Upper lobe of left lung (tissue), 4 donors: ENCODE data around the gene C22orf15.

Experiments used
- CTCF ChIP-seq, 6 experiments: fragments of 450-650 bp in 4 of 6; fragments of 200-600 bp in 2 of 6; sonication (generic) in 2 of 6; IDR thresholded peaks; one replicate each; pipeline ENCODE4 v1.5.1; 2016 to 2019; ENCODE audit warnings: antibody characterized with exemption in 6 of 6
- EP300 ChIP-seq, 4 donors: sonication (generic); formaldehyde crosslinking; IDR thresholded peaks; one replicate each; pipeline ENCODE4 v1.5.1; 2017; ENCODE audit warnings: antibody characterized with exemption in 4 of 4, control low read depth in 2 of 4
- POLR2A ChIP-seq, 4 donors: fragments of 450-650 bp; IDR thresholded peaks; one replicate each; pipeline ENCODE4 v1.5.1; 2016 to 2017; ENCODE audit warnings: antibody characterized with exemption in 4 of 4, mild to moderate bottlenecking in 2 of 4

GRCh38 chr22:23789638-23790037, 26.8 kb downstream of the C22orf15 start:
- TF ChIP-seq POLR2A (IDR thresholded peaks at IDR 0.05): no peak
- no peak for TF ChIP-seq CTCF (IDR thresholded peaks at IDR 0.05)
- TF ChIP-seq EP300 (IDR thresholded peaks at IDR 0.05): no peak
